ENCODE data around the gene KHNYN.

- TF ChIP-seq FOXM1 (IDR thresholded peaks at IDR 0.05; ENCODE audit: borderline replicate concordance) (no peak), FOXK2 (IDR thresholded peaks at IDR 0.05) (no peak)
These were observed 12.7 kb upstream of the KHNYN start for GRCh38 chr14:24416932-24417619.
